HEK293 (cell line): Measurements from ENCODE around the gene CTIF.

ENCODE experiments used
- CTCF ChIA-PET: fragments of 350-600 bp; formaldehyde crosslinking; extraction: SDS; loops from one replicate; lab custom pipeline; 2021; ENCODE audit warnings: antibody characterized with exemption; lab: Yijun Ruan, JAX
- POLR2A ChIA-PET: fragments of 300-600 bp; formaldehyde crosslinking; extraction: SDS; loops from one replicate; lab custom pipeline; 2020; ENCODE audit warnings: antibody characterized with exemption, inconsistent platforms; lab: Yijun Ruan, JAX
- H3K27ac ChIP-seq: fragments of 200-500 bp; sonication (Bioruptor generic); 2 replicates; pipeline ENCODE4 v1.5.1; 2014; ENCODE audit warnings: low read depth, low read length, control low read depth, inconsistent platforms; ENCODE audit errors: extremely low read depth
- H3K36me3 ChIP-seq, 2 experiments: fragments of 200-500 bp in 1 of 2; sonication (Bioruptor generic) in 1 of 2; 1 replicate in 1 of 2; 2 replicates in 1 of 2; pipeline ENCODE4 v1.5.1; 2014 to 2017; ENCODE audit warnings: inconsistent platforms in 2 of 2, low read length in 2 of 2; ENCODE audit not compliant: control insufficient read depth in 2 of 2, insufficient read depth in 1 of 2
- H3K4me1 ChIP-seq: fragments of 200-500 bp; sonication (Bioruptor generic); 2 replicates; pipeline ENCODE4 v1.5.1; 2014; ENCODE audit warnings: mild to moderate bottlenecking, low read length, inconsistent platforms; ENCODE audit not compliant: control insufficient read depth, insufficient read depth
- H3K4me3 ChIP-seq: 2 replicates; pipeline ENCODE4 v1.5.1; 2011; ENCODE audit warnings: low read depth, mild to moderate bottlenecking, control low read depth, low read length, moderate library complexity
- H3K9me3 ChIP-seq: fragments of 200-500 bp; sonication (Bioruptor generic); 2 replicates; pipeline ENCODE4 v1.5.1; 2014; ENCODE audit warnings: low read depth, low read length, inconsistent platforms; ENCODE audit not compliant: control insufficient read depth, insufficient read depth
- KLF1 ChIP-seq: fragments of 450-650 bp; formaldehyde crosslinking; IDR thresholded peaks from 2 replicates; pipeline ENCODE4 v1.5.1; 2016; ENCODE audit warnings: missing biosample characterization, missing genetic modification characterization
- ZBTB20 ChIP-seq: fragments of 450-650 bp; formaldehyde crosslinking; IDR thresholded peaks from 2 replicates; pipeline ENCODE4 v1.5.1; 2016; ENCODE audit warnings: missing biosample characterization, missing genetic modification characterization
- ZBTB7A ChIP-seq: fragments of 450-650 bp; formaldehyde crosslinking; IDR thresholded peaks from 2 replicates; pipeline ENCODE4 v1.5.1; 2016; ENCODE audit warnings: low read depth, missing biosample characterization, missing genetic modification characterization
- ZFP3 ChIP-seq: fragments of 450-650 bp; formaldehyde crosslinking; IDR thresholded peaks from 2 replicates; pipeline ENCODE4 v1.5.1; 2016; ENCODE audit warnings: low read depth, missing biosample characterization, missing genetic modification characterization
- ZNF133 ChIP-seq: fragments of 450-650 bp; formaldehyde crosslinking; IDR thresholded peaks from 2 replicates; pipeline ENCODE4 v1.5.1; 2016; ENCODE audit warnings: missing biosample characterization, missing genetic modification characterization
- ZNF19 ChIP-seq: fragments of 450-650 bp; formaldehyde crosslinking; IDR thresholded peaks from 2 replicates; pipeline ENCODE4; 2016; ENCODE audit warnings: missing biosample characterization, missing genetic modification characterization, low read depth
- ZNF239 ChIP-seq: fragments of 450-650 bp; formaldehyde crosslinking; IDR thresholded peaks from 2 replicates; pipeline ENCODE4 v1.5.1; 2016; ENCODE audit warnings: missing biosample characterization, missing genetic modification characterization
- ZNF596 ChIP-seq: fragments of 450-650 bp; IDR thresholded peaks from 2 replicates; pipeline ENCODE4 v1.5.0; 2018; ENCODE audit warnings: missing biosample characterization, mild to moderate bottlenecking, missing genetic modification characterization, moderate library complexity
- ZNF701 ChIP-seq: fragments of 450-650 bp; formaldehyde crosslinking; IDR thresholded peaks from 2 replicates; pipeline ENCODE4 v1.5.1; 2016; ENCODE audit warnings: missing biosample characterization, missing genetic modification characterization
- TF ChIP-seq, protein P1 (sequence below): fragments of 450-650 bp; formaldehyde crosslinking; IDR thresholded peaks from 2 replicates; pipeline ENCODE4 v1.5.1; 2016; ENCODE audit warnings: missing biosample characterization, missing genetic modification characterization
- TF ChIP-seq, protein P2 (sequence below): fragments of 450-650 bp; formaldehyde crosslinking; conservative IDR thresholded peaks from 2 replicates; pipeline ENCODE4 v1.5.1; 2016; ENCODE audit warnings: low read depth, missing biosample characterization, missing genetic modification characterization
- TF ChIP-seq, protein P3 (sequence below): IDR thresholded peaks from 2 replicates; pipeline ENCODE4 v1.6.1; 2011; ENCODE audit warnings: mild to moderate bottlenecking, low read depth, low read length, borderline replicate concordance
- TF ChIP-seq, protein P4 (sequence below): fragments of 450-650 bp; formaldehyde crosslinking; IDR thresholded peaks from 2 replicates; pipeline ENCODE4 v1.5.1; 2016; ENCODE audit warnings: missing biosample characterization, missing genetic modification characterization, borderline replicate concordance

Gene CTIF

DNA sequence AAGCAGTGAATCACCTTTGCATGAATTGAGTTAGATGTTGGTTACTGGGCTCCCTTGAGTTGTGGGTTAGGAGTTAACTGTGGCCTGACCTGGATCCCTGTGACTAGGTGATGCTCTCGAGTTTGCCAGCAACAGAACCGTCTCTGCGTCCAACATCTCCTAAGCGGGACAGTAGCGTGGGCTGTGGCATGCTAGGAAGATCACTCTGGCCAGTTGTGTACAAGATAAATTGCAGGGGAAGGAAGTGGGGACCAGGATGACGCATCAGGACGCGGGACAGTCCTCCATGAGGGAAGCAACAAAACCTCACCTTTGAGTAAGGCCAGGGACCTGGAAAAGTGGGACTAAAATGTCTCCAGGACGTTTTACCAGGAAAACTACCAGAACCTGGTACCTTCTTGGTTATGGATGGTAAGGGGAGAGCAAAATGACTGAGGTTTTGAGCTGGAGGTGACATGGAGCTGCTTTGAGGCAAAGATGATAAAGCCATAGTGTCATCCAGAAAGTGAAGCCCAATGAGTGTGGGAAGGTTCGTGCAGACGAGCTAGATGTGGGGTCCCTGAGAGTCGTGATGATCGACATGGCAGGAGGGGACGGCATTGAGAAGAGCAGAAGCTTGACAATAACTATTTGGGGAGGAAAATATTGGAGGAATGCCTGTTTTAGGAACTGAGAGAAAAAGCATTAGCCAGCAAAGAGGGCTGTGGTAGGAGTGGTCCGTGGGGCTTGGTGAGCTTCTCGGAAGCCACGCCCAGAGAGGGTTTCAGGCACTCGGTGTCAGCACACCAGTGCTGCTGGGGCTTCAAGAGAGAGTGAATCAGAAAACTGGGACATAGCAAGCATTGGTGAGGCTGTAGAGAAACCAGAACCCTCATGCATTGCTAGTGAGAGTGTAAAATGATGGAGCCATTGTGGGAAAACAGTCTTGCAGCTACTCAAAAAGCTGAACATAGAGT, 316.9 kb downstream of the CTIF start (continued):
- TF ChIP-seq ZNF701 (tag by site-specific recombination), result no peak
- TF ChIP-seq, protein P1, sequence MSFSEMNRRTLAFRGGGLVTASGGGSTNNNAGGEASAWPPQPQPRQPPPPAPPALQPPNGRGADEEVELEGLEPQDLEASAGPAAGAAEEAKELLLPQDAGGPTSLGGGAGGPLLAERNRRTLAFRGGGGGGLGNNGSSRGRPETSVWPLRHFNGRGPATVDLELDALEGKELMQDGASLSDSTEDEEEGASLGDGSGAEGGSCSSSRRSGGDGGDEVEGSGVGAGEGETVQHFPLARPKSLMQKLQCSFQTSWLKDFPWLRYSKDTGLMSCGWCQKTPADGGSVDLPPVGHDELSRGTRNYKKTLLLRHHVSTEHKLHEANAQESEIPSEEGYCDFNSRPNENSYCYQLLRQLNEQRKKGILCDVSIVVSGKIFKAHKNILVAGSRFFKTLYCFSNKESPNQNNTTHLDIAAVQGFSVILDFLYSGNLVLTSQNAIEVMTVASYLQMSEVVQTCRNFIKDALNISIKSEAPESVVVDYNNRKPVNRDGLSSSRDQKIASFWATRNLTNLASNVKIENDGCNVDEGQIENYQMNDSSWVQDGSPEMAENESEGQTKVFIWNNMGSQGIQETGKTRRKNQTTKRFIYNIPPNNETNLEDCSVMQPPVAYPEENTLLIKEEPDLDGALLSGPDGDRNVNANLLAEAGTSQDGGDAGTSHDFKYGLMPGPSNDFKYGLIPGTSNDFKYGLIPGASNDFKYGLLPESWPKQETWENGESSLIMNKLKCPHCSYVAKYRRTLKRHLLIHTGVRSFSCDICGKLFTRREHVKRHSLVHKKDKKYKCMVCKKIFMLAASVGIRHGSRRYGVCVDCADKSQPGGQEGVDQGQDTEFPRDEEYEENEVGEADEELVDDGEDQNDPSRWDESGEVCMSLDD (tag by site-specific recombination), result no peak
- TF ChIP-seq ZNF596 (tag by site-specific recombination), result no peak

DNA sequence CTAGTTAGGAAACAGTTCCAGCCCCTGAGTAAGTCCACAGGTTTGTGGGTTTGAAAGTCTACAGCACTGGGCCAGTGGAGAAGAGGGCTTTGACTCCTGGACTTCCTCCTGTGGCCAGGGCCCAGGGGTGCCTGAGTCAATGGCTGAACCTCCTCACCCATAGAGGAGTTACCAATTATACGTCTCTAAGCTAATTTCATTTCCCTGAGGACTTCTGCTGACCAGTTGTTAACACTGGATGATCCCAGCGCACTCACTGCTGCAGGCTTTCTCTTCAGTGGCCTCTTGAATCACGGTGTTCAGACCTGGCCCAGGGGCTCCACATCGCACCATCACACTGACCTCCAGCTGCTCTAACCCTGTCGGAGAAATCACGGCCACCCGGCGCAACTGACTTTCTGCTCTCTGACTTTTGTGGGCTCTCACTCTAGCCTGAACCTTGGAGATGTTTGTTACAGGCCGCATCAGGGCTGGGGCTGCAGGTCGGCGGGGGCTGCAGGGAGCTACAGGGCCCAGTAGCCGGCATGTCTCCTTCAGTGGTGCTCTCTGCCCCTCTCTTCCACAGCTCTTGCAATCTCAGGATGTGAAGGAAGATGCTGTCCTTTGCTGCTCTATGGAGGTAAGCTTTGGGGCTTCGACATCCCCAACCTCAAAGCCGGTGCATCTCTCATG, 318.3 kb downstream of the CTIF start:
- H3K4me1 ChIP-seq, result no peaks in the 10 kb centered on the region; the same call in 1 of the 2 replicates
- ChIA-PET CTCF (interaction anchor here (0.6 to 0.8 kb wide), 3 partner anchors 19 to 366 kb away, joined by 3 read pairs; no protein-coding TSS in a partner anchor), POLR2A (no interaction called here)
- no peak overlapping the region for H3K27ac ChIP-seq
- TF ChIP-seq ZNF133 (tag by site-specific recombination) (peak; percentile 95), ZBTB7A (tag by site-specific recombination) (no peak), ZNF239 (tag by site-specific recombination) (no peak), ZFP3 (tag by site-specific recombination) (no peak)
- TF ChIP-seq, protein P2, sequence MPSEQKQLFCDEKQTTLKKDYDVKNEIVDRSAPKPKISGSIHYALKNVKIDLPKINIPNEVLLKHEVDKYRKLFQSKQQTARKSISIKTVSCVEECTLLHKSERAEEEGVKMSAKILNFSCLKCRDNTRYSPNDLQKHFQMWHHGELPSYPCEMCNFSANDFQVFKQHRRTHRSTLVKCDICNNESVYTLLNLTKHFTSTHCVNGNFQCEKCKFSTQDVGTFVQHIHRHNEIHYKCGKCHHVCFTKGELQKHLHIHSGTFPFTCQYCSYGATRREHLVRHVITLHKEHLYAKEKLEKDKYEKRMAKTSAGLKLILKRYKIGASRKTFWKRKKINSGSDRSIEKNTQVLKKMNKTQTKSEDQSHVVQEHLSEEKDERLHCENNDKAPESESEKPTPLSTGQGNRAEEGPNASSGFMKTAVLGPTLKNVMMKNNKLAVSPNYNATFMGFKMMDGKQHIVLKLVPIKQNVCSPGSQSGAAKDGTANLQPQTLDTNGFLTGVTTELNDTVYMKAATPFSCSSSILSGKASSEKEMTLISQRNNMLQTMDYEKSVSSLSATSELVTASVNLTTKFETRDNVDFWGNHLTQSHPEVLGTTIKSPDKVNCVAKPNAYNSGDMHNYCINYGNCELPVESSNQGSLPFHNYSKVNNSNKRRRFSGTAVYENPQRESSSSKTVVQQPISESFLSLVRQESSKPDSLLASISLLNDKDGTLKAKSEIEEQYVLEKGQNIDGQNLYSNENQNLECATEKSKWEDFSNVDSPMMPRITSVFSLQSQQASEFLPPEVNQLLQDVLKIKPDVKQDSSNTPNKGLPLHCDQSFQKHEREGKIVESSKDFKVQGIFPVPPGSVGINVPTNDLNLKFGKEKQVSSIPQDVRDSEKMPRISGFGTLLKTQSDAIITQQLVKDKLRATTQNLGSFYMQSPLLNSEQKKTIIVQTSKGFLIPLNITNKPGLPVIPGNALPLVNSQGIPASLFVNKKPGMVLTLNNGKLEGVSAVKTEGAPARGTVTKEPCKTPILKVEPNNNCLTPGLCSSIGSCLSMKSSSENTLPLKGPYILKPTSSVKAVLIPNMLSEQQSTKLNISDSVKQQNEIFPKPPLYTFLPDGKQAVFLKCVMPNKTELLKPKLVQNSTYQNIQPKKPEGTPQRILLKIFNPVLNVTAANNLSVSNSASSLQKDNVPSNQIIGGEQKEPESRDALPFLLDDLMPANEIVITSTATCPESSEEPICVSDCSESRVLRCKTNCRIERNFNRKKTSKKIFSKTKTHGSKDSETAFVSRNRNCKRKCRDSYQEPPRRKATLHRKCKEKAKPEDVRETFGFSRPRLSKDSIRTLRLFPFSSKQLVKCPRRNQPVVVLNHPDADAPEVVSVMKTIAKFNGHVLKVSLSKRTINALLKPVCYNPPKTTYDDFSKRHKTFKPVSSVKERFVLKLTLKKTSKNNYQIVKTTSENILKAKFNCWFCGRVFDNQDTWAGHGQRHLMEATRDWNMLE (tag by site-specific recombination), result no peak
- TF ChIP-seq, protein P3, sequence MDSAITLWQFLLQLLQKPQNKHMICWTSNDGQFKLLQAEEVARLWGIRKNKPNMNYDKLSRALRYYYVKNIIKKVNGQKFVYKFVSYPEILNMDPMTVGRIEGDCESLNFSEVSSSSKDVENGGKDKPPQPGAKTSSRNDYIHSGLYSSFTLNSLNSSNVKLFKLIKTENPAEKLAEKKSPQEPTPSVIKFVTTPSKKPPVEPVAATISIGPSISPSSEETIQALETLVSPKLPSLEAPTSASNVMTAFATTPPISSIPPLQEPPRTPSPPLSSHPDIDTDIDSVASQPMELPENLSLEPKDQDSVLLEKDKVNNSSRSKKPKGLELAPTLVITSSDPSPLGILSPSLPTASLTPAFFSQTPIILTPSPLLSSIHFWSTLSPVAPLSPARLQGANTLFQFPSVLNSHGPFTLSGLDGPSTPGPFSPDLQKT, result no peak
- H3K4me3 ChIP-seq, result no peak overlapping the region
- no peaks in the 10 kb centered on the region for H3K9me3 ChIP-seq
- no peaks in the 10 kb centered on the region; a peak in 1 of 3 replicates for H3K36me3 ChIP-seq

DNA sequence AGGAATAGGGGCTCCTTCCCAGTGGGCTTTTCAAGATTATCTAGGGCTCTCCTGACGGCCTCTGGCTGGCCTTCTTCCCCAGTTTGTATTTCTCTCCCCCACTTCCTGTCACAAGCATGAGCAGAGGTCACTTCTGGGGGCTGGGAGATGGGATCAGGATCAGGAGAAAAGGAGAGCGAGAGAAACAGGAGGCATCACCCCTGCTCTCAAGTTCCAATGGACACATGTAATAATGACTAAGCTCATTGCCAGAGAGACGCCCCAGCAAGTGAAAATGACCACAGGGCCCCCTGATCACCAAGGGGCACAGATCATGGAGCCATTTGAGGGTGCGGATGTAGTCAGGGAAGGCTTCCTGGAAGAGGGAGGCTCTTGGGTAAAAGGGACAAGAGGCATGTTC, 319.8 kb downstream of the CTIF start:
- POLR2A ChIA-PET, result no interaction called here
- CTCF ChIA-PET, result interaction anchor here (0.7 kb wide), 2 partner anchors 10 to 81 kb away, joined by 3 read pairs; no protein-coding TSS in a partner anchor
- no peaks in the 10 kb centered on the region for H3K9me3 ChIP-seq
- H3K36me3 ChIP-seq, result no peaks in the 10 kb centered on the region
- no peak overlapping the region for H3K4me3 ChIP-seq
- H3K4me1 ChIP-seq, result no peaks in the 10 kb centered on the region; the same call in 1 of the 2 replicates
- H3K27ac ChIP-seq, result no peak overlapping the region
- TF ChIP-seq, protein P4, sequence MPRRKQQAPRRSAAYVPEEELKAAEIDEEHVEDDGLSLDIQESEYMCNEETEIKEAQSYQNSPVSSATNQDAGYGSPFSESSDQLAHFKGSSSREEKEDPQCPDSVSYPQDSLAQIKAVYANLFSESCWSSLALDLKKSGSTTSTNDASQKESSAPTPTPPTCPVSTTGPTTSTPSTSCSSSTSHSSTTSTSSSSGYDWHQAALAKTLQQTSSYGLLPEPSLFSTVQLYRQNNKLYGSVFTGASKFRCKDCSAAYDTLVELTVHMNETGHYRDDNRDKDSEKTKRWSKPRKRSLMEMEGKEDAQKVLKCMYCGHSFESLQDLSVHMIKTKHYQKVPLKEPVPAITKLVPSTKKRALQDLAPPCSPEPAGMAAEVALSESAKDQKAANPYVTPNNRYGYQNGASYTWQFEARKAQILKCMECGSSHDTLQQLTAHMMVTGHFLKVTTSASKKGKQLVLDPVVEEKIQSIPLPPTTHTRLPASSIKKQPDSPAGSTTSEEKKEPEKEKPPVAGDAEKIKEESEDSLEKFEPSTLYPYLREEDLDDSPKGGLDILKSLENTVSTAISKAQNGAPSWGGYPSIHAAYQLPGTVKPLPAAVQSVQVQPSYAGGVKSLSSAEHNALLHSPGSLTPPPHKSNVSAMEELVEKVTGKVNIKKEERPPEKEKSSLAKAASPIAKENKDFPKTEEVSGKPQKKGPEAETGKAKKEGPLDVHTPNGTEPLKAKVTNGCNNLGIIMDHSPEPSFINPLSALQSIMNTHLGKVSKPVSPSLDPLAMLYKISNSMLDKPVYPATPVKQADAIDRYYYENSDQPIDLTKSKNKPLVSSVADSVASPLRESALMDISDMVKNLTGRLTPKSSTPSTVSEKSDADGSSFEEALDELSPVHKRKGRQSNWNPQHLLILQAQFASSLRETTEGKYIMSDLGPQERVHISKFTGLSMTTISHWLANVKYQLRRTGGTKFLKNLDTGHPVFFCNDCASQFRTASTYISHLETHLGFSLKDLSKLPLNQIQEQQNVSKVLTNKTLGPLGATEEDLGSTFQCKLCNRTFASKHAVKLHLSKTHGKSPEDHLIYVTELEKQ (tag by site-specific recombination), result no peak
- TF ChIP-seq ZNF19 (no peak), KLF1 (tag by site-specific recombination) (no peak), ZBTB20 (tag by site-specific recombination) (no peak)
- TF ChIP-seq, protein P1 (tag by site-specific recombination), result no peak
